Effector CD8-positive, alpha-beta T cell (primary cell): ENCODE data around the gene C1orf198.

ENCODE experiments used
- DNase-seq: peaks from one replicate; lab custom pipeline; 2025; lab: John Stamatoyannopoulos, UW
- total RNA-seq, 4 experiments: gene quantifications; one replicate each; lab custom pipeline; 2026; lab: John Stamatoyannopoulos, UW

The C1orf198 gene
- 6.9 to 17.1 (median 10.5) reads per million in 4 experiments for total RNA-seq

- peak; percentile 73 for DNase-seq
Measured at GRCh38 chr1:230867903-230868735, at the start of gene C1orf198. Gene C1orf198 (minus strand): TSS chr1:230868521. CDS start chr1:230868512, 9 bp downstream.

- peak; percentile 57 for DNase-seq
Measured at GRCh38 chr1:230917284-230918135, 49.2 kb upstream of the C1orf198 start.

- DNase-seq, result no peak
Measured at GRCh38 chr1:230916587-230917283, 48.4 kb upstream of the C1orf198 start.

GRCh38 chr1:230915078-230915477 is 46.8 kb upstream of the C1orf198 start:
- DNase-seq, result no peak

- DNase-seq, result no peak
Measured at GRCh38 chr1:230913496-230913895, 45.2 kb upstream of the C1orf198 start.

- DNase-seq, result no peak
Measured at GRCh38 chr1:230910755-230911117, 42.4 kb upstream of the C1orf198 start.

GRCh38 chr1:230909974-230910754 is 41.8 kb upstream of the C1orf198 start:
- DNase-seq, result no peak

- DNase-seq, result no peak
Measured at GRCh38 chr1:230907472-230908205, 39.3 kb upstream of the C1orf198 start.

GRCh38 chr1:230906226-230906625 is 37.9 kb upstream of the C1orf198 start:
- no peak for DNase-seq

GRCh38 chr1:230905733-230906132 is 37.4 kb upstream of the C1orf198 start:
- DNase-seq, result no peak

GRCh38 chr1:230902349-230902923 is 34.1 kb upstream of the C1orf198 start:
- DNase-seq, result no peak

- no peak for DNase-seq
Measured at GRCh38 chr1:230901671-230902070, 33.4 kb upstream of the C1orf198 start.

GRCh38 chr1:230900984-230901383 is 32.7 kb upstream of the C1orf198 start:
- no peak for DNase-seq

GRCh38 chr1:230899841-230900251 is 31.5 kb upstream of the C1orf198 start:
- no peak for DNase-seq

- no peak for DNase-seq
Measured at GRCh38 chr1:230898748-230899147, 30.4 kb upstream of the C1orf198 start.

GRCh38 chr1:230898144-230898543 is 29.8 kb upstream of the C1orf198 start:
- no peak for DNase-seq

GRCh38 chr1:230896779-230897178 is 28.5 kb upstream of the C1orf198 start:
- DNase-seq, result no peak

- no peak for DNase-seq
Measured at GRCh38 chr1:230895452-230895851, 27.1 kb upstream of the C1orf198 start.

GRCh38 chr1:230894664-230895063 is 26.3 kb upstream of the C1orf198 start:
- no peak for DNase-seq

- no peak for DNase-seq
Measured at GRCh38 chr1:230894032-230894431, 25.7 kb upstream of the C1orf198 start.
